HG03442 (cell line): ENCODE measurements around the gene ZNF324.

Experiments used
- ATAC-seq: cut with Tn5 transposase; IDR thresholded peaks from one replicate; pipeline ENCODE4 v1.9.1; 2021; ENCODE audit warnings: mild to moderate bottlenecking, moderate library complexity; ENCODE audit not compliant: unreplicated experiment

Gene ZNF324

GRCh38 chr19:58520257-58520599, 53.3 kb downstream of the ZNF324 start:
- no peak for ATAC-seq

GRCh38 chr19:58521651-58522050, 54.8 kb downstream of the ZNF324 start:
- no peak for ATAC-seq

- no peak for ATAC-seq
Observed at GRCh38 chr19:58522709-58523108, 55.8 kb downstream of the ZNF324 start.
